Measurements from ENCODE around the gene PTPN7. TPM values are rescaled to one million over a fixed set of nuclear protein-coding genes. Genes with fewer than 3 reads are reported as not detected.
"Not testable (repeated sequence)": the region's sequence is repeated elsewhere in the genome, so short reads cannot be mapped to it uniquely, and the experiment has no call there.

PTPN7 gene
- total RNA-seq, 1 experiment from 2014 or later: not detected

- ChIA-PET POLR2A (ENCODE audit: unreplicated experiment) (no interaction called here), CTCF (interaction anchor here (0.7 to 1.9 kb wide), 8 partner anchors 42 to 266 kb away, joined by 3 to 15 read pairs (median 4); partner anchors contain the start of gene UBE2T)
- H3K9me3 ChIP-seq (ENCODE audit: insufficient read depth, low read depth): no peaks in the 10 kb centered on the region
- H3K4me2 ChIP-seq: 0 out of 2 replicates have a peak within 1 kb of the TSS, but pooled peaks have one; percentile 30
- peaks cover 7% of the 10 kb centered on the region; the same call in 1 of the 2 replicates for H3K27me3 ChIP-seq (ENCODE audit: insufficient read depth, low read depth)
- no peak within 1 kb of the TSS for H3K4me3 ChIP-seq
- no peaks in the 10 kb centered on the region for H3K36me3 ChIP-seq (ENCODE audit: low read depth)
- no peaks in the 10 kb centered on the region for H4K20me1 ChIP-seq (ENCODE audit: insufficient read depth)
- intact Hi-C loops (cut with micrococcal nuclease; ENCODE audit: unreplicated experiment): loop anchor here (1.0 kb wide), 2 partner anchors 43 to 122 kb away; no protein-coding TSS in a partner anchor
- BruUV-seq (replicated peaks): no TSS peak
- H3K4me1 ChIP-seq (replicated peaks; ENCODE audit: insufficient read depth): peaks cover 13% of the 10 kb centered on the region
- peak in 1 of 2 experiments; percentile 53 for DNase-seq
- no peak within 1 kb of the TSS for H2AFZ ChIP-seq
- no peak for TF ChIP-seq EZH2 (IDR thresholded peaks at IDR 0.05; ENCODE audit: low read depth)
- no peak for TF ChIP-seq CTCF (conservative IDR thresholded peaks at IDR 0.05)
- no peak within 1 kb of the TSS for H3K27ac ChIP-seq
- H3F3A ChIP-seq (ENCODE audit: insufficient read depth, low read depth): no peaks in the 10 kb centered on the region
- H3K79me2 ChIP-seq (ENCODE audit: low read depth): no peaks in the 10 kb centered on the region
- H3K9me2 ChIP-seq (ENCODE audit: insufficient read depth): no peaks in the 10 kb centered on the region
Observed at GRCh38 chr1:202193614-202194327, 33.4 kb upstream of the PTPN7 start, which contains the start of gene LGR6. LGR6 (plus strand) TSS chr1:202193799; CDS start chr1:202193990, 191 bp downstream.

GRCh38 chr1:202192770-202193613, 32.6 kb upstream of the PTPN7 start:
- no peak overlapping the region for H2AFZ ChIP-seq
- ChIA-PET POLR2A (ENCODE audit: unreplicated experiment) (interaction anchor here (0.5 to 0.6 kb wide), 3 partner anchors 13 to 93 kb away, joined by 3 to 5 read pairs (median 3); no protein-coding TSS in a partner anchor), CTCF (interaction anchor here (0.6 to 1.9 kb wide), 11 partner anchors 22 to 526 kb away, joined by 3 to 15 read pairs (median 4); partner anchors contain the start of gene PPP1R12B)
- no peak overlapping the region for H3K27ac ChIP-seq
- H3K4me2 ChIP-seq: 0 out of 2 replicates have a peak overlapping the region, but pooled peaks have one; percentile 30
- H3K4me3 ChIP-seq: no peak overlapping the region
- intact Hi-C loops (cut with micrococcal nuclease; ENCODE audit: unreplicated experiment): loop anchor here (1.0 kb wide), 2 partner anchors 43 to 122 kb away; no protein-coding TSS in a partner anchor
- no peaks in the 10 kb centered on the region for H3K36me3 ChIP-seq (ENCODE audit: low read depth)
- BruUV-seq (replicated peaks): no TSS peak
- peaks cover 5% of the 10 kb centered on the region for H3K4me1 ChIP-seq (replicated peaks; ENCODE audit: insufficient read depth)
- no peaks in the 10 kb centered on the region for H3K9me2 ChIP-seq (ENCODE audit: insufficient read depth)
- DNase-seq: peak; percentile 41 to 71
- no peaks in the 10 kb centered on the region for H3K79me2 ChIP-seq (ENCODE audit: low read depth)
- H4K20me1 ChIP-seq (ENCODE audit: insufficient read depth): no peaks in the 10 kb centered on the region
- H3K9me3 ChIP-seq (ENCODE audit: insufficient read depth, low read depth): no peaks in the 10 kb centered on the region
- H3K27me3 ChIP-seq (ENCODE audit: insufficient read depth, low read depth): peaks cover 7% of the 10 kb centered on the region; the same call in 1 of the 2 replicates
- H3F3A ChIP-seq (ENCODE audit: insufficient read depth, low read depth): no peaks in the 10 kb centered on the region
- TF ChIP-seq EZH2 (IDR thresholded peaks at IDR 0.05; ENCODE audit: low read depth): no peak
- TF ChIP-seq CTCF (conservative IDR thresholded peaks at IDR 0.05): peak; percentile 92

GRCh38 chr1:202191391-202191790, 31.0 kb upstream of the PTPN7 start:
- CTCF ChIA-PET: not testable (repeated sequence)

More at GRCh38 chr1:202191391-202191790, 31.0 kb upstream of the PTPN7 start:
- H3K27me3 ChIP-seq (ENCODE audit: insufficient read depth, low read depth); H3K9me2 ChIP-seq (ENCODE audit: insufficient read depth); H3K9me3 ChIP-seq (ENCODE audit: insufficient read depth, low read depth); H3K4me1 ChIP-seq (replicated peaks; ENCODE audit: insufficient read depth); H2AFZ ChIP-seq; DNase-seq; intact Hi-C loops (cut with micrococcal nuclease; ENCODE audit: unreplicated experiment); BruUV-seq (replicated peaks); H3K4me3 ChIP-seq; H3K27ac ChIP-seq; H4K20me1 ChIP-seq (ENCODE audit: insufficient read depth); POLR2A ChIA-PET (ENCODE audit: unreplicated experiment); H3F3A ChIP-seq (ENCODE audit: insufficient read depth, low read depth); H3K36me3 ChIP-seq (ENCODE audit: low read depth); H3K4me2 ChIP-seq; H3K79me2 ChIP-seq (ENCODE audit: low read depth): not testable (repeated sequence)
